Measurements from ENCODE around the gene FBXO47. TPM values are rescaled to one million over a fixed set of nuclear protein-coding genes. Genes with fewer than 3 reads are reported as not detected.
"Not testable (repeated sequence)": the region's sequence is repeated elsewhere in the genome, so short reads cannot be mapped to it uniquely, and the experiment has no call there.

Gene FBXO47
- polyA plus RNA-seq, 1 donor: not detected

DNA sequence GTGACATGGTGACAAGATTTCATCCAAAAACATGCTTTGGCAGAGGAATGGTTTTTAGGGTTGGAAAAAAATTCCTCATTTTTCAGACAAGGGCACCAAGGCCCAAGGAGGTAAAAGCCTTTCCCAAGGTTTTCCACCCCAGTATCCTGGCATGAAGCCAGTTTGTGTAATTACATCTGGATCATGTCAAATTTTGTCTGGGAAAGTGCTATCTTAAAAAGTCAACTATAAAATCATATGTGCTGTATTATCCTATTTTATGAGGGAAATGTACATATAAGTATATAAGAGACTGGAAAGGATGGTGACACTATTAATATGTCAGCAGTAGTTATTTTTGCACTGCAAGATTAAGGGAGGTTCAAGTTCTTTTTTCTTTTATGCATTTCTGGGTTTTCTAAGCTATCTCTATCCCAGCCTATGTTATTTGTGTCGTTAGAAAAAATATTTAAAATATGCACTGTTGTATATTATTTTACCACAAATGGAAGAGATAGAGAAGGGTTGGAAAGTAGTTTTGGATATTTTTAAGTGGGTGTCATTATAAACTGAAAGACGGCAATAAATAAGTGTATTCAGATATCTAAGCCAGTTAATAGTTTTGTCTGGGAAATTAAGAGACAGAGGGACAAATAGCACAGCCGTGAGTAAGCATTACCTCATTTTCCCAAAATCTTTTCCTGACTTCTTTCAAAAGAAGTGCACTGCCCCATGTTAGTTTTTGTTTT is 13.5 kb upstream of the FBXO47 start:
- no peak for DNase-seq (ENCODE audit: low read depth)

GRCh38 chr17:38978180-38978579 is 11.0 kb upstream of the FBXO47 start:
- DNase-seq (ENCODE audit: low read depth): no peak

DNA sequence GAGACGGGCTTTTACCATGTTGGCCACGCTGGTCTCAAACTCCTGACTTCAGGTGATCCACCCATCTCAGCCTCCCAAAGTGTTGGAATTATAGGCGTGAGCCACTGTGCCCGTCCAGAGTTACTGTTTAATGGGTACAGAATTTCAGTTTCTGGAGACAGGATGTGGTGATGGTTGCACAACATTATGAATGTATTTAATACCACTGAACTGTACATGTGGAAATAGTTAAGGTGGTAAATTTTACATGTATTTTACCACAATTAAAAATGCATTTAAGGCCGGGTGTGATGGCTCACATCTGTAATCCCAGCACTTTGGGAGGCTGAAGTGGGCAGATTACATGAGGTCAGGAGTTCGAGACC is 9.0 kb upstream of the FBXO47 start:
- DNase-seq (ENCODE audit: low read depth): not testable (repeated sequence)

DNA sequence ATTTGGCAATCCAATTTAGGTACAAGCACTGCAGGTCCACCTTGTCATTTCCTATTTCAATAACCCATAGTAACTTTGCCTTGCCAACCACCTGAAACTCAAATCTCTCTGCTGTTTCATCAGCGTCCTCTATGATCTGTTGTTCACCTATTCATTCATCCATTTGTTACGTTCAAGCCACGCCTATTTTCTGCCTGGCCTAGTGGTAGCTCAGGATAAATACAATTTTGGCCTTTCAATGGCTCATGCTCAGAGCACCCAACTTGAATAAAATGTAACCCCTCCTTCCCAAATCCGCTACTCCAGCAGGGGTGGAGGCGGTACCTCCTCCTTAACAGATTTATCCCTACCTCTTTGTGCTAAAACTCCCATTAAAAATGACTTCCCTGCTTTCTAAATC is 3.6 kb upstream of the FBXO47 start:
- DNase-seq (ENCODE audit: low read depth): no peak

GRCh38 chr17:38970128-38970527 is 2.9 kb upstream of the FBXO47 start:
- no peak for DNase-seq (ENCODE audit: low read depth)

DNA sequence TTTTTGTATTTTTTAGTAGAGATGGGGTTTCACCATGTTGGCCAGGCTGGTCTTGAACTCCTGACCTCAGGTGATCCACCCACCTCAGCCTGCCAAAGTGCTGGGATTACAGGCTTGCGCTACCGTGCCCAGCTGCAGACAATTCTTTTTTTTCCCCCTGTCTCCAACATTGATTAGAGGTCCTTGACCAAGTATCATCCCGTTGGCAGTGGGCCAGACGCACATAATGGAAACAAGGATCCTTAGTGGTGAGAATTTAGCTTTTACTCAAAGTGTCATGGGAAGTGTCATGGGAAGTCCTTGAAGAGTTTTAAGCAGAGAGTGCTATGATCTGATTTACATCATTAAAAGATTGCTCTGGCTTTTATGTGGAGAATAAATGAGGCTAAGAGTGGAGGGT is 2.1 kb upstream of the FBXO47 start:
- no peak for DNase-seq (ENCODE audit: low read depth)

DNA sequence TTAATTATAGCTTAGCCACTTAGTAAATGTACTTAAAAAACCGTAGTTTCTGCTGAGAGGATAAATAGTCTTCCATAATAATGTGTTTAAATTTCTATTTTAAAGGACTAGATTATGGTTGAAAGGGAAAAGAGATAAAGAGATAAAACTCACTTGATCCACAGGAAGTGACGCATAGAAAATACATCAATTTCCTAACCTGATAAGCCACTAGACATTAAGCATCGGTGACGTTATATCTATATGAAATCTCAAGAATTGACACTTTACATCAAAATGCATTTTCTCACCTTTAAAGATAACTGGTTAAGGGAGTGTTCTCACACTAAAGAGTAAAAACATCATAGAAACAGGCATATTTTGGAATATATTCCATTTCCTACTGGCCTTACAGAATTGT is 5.8 kb downstream of the FBXO47 start:
- no peak for DNase-seq (ENCODE audit: low read depth)

- no peak for DNase-seq (ENCODE audit: low read depth)
These were observed 6.8 kb downstream of the FBXO47 start for GRCh38 chr17:38960402-38960801.

DNA sequence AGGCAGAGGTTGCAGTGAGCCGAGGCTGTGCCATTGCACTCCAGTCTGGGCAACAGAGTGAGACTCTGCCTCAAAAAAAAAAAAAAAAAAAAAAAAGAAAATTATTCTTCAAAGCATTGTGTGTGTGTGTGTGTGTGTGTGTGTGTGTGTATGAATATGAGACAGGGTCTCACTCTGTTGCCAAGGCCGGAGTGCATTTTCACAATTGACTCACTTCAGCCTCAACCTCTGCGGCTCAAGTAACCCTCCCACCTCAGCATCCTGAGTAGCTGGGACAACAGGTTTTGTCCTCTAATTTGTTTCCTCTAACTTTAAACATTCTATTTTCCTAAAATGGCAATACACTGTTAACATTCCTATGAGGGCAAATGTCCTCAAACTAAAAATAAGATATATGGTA is 7.7 kb downstream of the FBXO47 start:
- no peak for DNase-seq (ENCODE audit: low read depth)

- no peak for DNase-seq (ENCODE audit: low read depth)
These were observed 8.4 kb downstream of the FBXO47 start for GRCh38 chr17:38958756-38959155.

DNA sequence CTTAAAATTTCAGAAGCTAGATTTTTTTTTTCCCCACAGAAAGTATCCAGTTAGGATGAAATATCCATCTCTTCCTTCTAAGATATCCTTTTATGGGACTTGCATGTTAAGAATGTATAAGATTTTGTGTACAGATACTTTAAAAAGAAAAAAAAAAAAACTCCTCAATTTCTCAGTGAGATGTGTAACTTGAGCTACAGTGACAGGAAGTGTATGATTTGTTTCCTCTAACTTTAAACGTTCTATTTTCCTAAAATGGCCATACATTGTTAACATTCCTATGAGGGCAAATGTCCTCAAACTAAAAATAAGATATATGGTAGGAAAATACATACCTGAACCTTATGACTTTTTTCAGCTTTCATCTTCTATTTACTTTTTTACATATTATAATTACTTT is 8.9 kb downstream of the FBXO47 start:
- DNase-seq (ENCODE audit: low read depth): no peak

- DNase-seq (ENCODE audit: low read depth): not testable (repeated sequence)
These were observed 13.4 kb downstream of the FBXO47 start for GRCh38 chr17:38953800-38954199.

- no peak for DNase-seq (ENCODE audit: low read depth)
These were observed 20.0 kb downstream of the FBXO47 start for GRCh38 chr17:38947189-38947588.

GRCh38 chr17:38943607-38944006 is 23.6 kb downstream of the FBXO47 start:
- no peak for DNase-seq (ENCODE audit: low read depth)

DNA sequence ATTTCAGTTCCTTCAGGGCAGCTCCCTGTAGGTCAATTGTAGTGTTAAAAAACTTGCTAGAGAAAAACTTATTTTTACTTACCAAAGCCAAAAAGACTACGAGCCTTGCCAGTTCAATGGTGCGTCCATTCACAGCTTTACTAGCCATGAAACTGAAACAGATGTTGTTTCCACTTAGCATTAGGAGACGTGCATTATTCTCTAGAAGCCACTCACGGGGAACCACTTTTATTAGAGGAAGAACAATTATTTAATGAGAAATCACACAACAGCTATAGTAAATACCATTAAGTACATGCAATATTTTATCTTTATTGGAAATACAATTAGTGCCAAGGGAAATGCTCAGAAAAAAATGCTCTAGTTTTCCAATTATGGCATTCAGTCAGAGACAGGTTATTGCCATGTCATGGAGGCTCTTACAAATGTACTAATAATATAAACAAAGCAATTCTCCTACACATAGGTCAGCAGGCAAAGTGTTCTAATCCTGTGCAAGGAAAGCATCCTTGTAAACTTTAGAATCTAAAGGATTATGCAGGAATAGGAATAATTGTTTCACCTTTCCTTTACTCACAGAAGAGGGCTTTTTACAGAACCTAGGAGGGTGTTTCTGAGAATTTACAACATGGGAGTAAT is 24.4 kb downstream of the FBXO47 start:
- no peak for DNase-seq (ENCODE audit: low read depth)

DNA sequence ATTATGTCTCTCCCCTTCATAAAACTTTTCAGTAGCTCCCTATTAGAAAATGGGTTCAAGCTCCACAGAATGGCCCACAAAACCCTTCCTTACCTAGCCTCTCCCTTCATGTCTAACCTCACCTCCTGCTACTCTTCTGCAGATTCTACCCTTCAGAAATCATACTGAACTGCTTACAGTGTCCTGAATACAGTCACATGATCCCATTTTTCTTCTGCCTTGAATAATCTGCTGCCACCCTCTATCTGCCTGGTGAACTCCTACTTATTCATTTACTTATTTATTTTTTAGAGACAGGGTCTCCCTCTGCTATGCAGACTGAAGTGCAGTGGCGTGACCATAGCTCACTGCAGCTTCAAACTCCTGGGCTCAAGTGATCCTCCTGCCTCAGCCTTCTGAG is 26.8 kb downstream of the FBXO47 start:
- no peak for DNase-seq (ENCODE audit: low read depth)

GRCh38 chr17:38939987-38940386 is 27.2 kb downstream of the FBXO47 start:
- DNase-seq (ENCODE audit: low read depth): no peak

GRCh38 chr17:38933962-38934361 is 33.2 kb downstream of the FBXO47 start:
- not testable (repeated sequence) for DNase-seq (ENCODE audit: low read depth)

DNA sequence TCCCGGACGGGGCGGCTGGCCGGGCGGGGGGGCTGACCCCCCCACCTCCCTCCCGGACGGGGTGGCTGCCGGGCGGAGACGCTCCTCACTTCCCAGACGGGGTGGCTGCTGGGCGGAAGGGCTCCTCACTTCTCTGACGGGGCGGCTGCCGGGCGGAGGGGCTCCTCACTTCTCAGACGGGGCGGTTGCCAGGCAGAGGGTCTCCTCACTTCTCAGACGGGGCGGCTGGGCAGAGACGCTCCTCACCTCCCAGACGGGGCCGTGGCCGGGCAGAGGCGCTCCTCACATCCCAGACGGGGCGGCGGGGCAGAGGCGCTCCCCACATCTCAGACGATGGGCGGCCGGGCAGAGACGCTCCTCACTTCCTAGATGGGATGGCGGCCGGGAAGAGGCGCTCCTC is 36.4 kb downstream of the FBXO47 start:
- DNase-seq (ENCODE audit: low read depth): not testable (repeated sequence)

DNA sequence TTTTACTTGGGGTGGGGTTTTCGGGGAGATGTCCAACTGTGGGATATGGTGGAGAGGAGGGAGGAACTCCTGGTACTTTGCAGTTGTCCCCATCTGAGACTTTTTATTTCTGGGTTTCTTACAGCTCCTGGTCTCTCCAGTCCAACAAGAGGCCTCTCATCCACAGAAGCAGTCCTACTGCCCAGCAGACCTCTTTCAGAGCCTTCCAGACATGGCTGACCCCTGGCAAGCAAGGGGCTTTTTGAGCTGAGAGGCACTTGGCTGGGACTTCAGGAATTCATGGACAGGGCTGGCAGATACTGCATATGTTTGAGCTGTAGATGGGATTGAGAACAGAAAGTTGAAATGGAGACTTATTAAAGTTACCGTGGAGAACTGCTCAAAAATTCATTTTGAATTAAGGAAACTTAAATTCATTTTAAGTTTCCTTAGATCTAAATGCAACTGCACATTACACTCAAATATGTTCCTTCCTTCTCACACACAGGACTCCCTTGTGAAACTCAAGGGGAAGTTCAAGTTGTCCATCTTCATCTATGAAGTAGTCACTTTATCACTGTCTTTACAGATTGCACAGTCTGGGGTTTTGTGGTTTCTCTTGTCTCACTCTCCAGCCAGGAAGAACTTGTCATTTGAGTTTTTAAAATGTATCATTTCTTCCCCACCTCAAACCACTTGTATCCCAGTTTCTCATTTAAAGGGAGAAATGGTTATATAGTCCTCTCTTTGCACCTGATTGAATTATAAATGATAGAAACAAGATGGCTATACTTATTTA is 40.7 kb downstream of the FBXO47 start:
- no peak for DNase-seq (ENCODE audit: low read depth)

DNA sequence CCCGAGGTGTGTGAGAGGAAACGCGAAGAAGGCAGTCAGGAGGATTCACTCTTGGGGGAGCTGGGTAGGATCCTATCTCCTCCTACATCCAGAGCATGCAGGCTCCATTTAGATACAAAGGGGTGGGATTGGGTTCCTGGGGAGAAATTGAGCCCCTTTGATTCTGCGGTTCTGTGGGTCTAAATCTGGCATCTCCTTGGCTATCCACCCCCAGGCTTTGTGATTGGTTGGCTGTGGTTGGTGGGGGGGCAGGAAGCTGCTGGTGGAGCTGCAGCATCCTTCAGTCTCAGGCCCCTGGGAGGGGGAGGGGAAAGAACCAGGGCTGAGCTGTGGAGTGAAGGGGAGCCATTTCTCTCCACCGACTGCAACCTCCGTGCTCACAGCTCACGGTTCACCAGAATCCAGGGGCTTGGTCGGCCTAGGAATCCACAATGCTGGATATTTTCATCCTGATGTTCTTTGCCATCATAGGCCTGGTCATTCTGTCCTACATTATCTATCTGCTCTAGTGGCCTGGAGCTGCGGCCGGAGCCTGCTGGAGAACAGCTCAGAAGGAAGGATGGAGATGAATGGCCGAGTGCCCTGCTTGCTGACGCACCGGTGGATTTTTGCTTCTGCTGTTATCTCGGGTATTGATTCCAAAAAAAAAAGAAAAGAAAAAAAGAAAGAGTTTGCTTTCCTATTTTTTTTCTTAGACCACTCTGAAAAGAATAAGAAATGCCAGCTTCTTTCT is 41.8 kb downstream of the FBXO47 start, which contains the start of gene LASP1NB:
Gene LASP1NB (plus strand): TSS at position 352 of the 733 bp plus-strand sequence.
- DNase-seq (ENCODE audit: low read depth): no peak

Measured in forelimb muscle (tissue), 1 donor.